ENCODE results near the gene RBMS3. TPM values are rescaled to one million over a fixed set of nuclear protein-coding genes. Genes with fewer than 3 reads are reported as not detected.

Gene RBMS3
- total RNA-seq, 1 donor from 2014 or later: 3.4 TPM

DNA sequence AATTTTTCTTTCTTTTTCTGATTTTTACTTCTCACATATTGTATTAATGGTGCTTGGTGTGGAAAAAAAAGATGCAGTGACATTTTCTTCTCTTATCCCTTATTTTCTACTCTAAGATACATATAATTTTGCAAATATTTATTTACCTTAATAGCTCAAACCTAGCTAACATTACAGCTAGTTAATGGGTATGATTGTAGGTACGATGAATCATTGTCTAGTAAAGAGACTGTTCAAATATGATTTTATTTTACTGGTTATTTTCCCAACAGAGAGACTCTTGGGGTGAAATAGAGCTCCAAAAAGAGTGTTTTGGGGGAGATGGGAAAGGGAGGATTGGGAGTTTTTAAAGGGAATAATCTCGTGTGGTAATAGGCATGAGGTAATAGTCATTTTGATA, 206.0 kb downstream of the RBMS3 start:
- FAIRE-seq (no peak), DNase-seq (ENCODE audit: low read depth) (peak; percentile 38)
- TF ChIP-seq, protein P1, sequence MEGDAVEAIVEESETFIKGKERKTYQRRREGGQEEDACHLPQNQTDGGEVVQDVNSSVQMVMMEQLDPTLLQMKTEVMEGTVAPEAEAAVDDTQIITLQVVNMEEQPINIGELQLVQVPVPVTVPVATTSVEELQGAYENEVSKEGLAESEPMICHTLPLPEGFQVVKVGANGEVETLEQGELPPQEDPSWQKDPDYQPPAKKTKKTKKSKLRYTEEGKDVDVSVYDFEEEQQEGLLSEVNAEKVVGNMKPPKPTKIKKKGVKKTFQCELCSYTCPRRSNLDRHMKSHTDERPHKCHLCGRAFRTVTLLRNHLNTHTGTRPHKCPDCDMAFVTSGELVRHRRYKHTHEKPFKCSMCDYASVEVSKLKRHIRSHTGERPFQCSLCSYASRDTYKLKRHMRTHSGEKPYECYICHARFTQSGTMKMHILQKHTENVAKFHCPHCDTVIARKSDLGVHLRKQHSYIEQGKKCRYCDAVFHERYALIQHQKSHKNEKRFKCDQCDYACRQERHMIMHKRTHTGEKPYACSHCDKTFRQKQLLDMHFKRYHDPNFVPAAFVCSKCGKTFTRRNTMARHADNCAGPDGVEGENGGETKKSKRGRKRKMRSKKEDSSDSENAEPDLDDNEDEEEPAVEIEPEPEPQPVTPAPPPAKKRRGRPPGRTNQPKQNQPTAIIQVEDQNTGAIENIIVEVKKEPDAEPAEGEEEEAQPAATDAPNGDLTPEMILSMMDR (IDR thresholded peaks at IDR 0.05; ENCODE audit: insufficient read depth, low read length, severe bottlenecking): no peak
- Histone ChIP-seq H3K4me3 (ENCODE audit: low read depth, low read length) (no peak overlapping the region), H3K36me3 (ENCODE audit: control insufficient read depth, insufficient read depth, low read length) (no peaks in the 10 kb centered on the region), H3K27me3 (ENCODE audit: control insufficient read depth, insufficient read depth, low read length) (no peaks in the 10 kb centered on the region)

DNA sequence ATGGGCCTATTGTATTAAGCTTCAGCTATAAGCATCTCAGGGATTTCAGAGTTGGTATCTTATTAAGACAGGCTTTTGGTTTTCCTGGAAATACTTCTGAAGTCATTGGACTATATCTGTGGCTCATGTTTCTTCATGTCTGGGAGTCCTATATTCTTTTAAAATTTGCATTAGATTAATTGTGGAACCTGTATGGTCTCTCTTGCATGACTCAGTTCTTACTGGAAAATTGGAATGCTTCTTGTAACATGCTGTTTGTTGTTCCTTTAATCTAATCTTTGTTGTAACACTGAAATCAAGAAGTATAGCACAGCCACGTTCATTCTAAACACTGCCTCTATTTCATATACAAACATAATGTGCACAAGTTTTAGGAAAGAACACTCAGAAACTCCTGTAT, 208.1 kb downstream of the RBMS3 start:
- no peaks in the 10 kb centered on the region for H3K36me3 ChIP-seq (ENCODE audit: control insufficient read depth, insufficient read depth, low read length)
- no peak for FAIRE-seq
- DNase-seq (ENCODE audit: low read depth): peak; percentile 81

DNA sequence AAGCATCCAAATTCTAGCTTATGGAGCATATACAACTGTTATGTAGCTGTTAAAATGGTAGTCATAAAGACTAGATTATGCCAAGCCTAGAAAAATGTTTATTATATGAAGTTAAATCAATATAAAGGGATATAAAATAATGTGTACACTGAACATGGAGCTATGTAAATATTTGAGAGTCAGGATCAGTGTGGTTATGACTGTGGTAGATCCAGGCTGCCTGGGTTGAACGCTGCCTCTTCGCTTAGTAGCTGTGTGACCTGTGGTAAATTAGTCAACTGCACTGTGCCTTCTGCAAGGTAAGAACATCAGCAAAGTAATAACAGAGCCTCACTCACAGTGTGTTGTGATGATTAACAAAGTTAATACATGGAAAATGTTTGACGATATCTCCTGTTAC, 212.2 kb downstream of the RBMS3 start:
- DNase-seq (ENCODE audit: low read depth): no peak
- H3K27me3 ChIP-seq (ENCODE audit: control insufficient read depth, insufficient read depth, low read length): no peaks in the 10 kb centered on the region
- FAIRE-seq: no peak
- TF ChIP-seq, protein P1 (IDR thresholded peaks at IDR 0.05; ENCODE audit: insufficient read depth, low read length, severe bottlenecking): no peak
- no peaks in the 10 kb centered on the region for H3K36me3 ChIP-seq (ENCODE audit: control insufficient read depth, insufficient read depth, low read length)
- no peak overlapping the region for H3K4me3 ChIP-seq (ENCODE audit: low read depth, low read length)

More for the DNA sequence above, 208.1 kb downstream of the RBMS3 start:
- Histone ChIP-seq H3K27me3 (ENCODE audit: control insufficient read depth, insufficient read depth, low read length) (no peaks in the 10 kb centered on the region), H3K4me3 (ENCODE audit: low read depth, low read length) (no peak overlapping the region)
- TF ChIP-seq, protein P1 (IDR thresholded peaks at IDR 0.05; ENCODE audit: insufficient read depth, low read length, severe bottlenecking): no peak

DNA sequence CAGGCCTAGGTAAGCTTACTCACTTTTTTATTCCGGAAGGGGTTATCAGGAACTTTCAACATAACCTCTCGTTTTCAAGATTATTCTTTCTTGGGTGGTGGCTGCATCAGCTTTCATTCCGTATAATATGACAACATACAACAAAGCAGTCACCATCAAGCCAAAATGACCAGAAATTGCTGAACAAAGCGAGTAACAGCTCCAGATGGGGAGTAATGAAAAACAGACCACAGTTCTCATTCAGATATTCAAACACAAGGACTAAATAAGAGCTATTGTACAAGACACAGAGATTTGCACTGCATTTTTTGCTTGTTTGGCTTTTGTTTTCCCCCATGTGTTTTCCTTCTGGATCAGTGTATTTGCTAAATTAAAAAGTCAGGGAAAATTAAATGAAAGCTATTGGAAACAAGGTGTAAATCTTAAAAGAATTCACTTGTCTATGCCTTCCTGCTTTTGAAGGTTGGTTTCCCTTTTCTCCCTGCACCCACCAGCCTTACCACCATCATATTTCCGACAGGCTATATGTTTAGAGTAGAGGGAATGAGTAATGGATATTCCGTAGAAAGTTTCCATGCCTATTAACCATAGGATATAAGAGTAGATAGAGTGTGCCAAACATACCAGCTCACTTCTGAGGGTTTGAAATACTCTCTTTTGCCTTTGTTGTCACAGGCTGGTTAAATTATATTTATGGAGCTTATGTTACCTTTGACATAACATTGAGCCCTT, 213.6 kb downstream of the RBMS3 start:
- DNase-seq (ENCODE audit: low read depth): no peak
- Histone ChIP-seq H3K36me3 (ENCODE audit: control insufficient read depth, insufficient read depth, low read length) (no peaks in the 10 kb centered on the region), H3K27me3 (ENCODE audit: control insufficient read depth, insufficient read depth, low read length) (no peaks in the 10 kb centered on the region), H3K4me3 (ENCODE audit: low read depth, low read length) (no peak overlapping the region)
- TF ChIP-seq, protein P1 (IDR thresholded peaks at IDR 0.05; ENCODE audit: insufficient read depth, low read length, severe bottlenecking): no peak
- FAIRE-seq: no peak

DNA sequence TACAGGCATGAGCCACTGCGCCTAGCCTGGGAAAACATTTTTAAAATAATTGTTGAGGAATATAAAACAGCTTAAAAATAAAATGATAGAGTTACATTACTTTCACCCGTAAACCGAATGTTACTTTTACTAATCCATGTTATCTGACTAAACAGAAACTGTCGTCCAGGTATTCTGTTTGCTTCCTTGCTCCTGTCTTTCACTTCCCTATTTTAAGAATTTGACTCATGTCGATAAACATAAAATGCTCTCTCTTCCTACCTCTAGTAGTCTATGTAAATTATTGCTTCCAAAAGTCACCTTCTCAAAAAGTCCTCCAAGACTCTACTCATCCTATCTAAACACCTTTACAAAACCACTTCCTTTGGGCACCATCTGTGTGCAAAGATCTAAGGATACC, 216.4 kb downstream of the RBMS3 start:
- DNase-seq (ENCODE audit: low read depth) (no peak), FAIRE-seq (no peak)
- no peak overlapping the region for H3K4me3 ChIP-seq (ENCODE audit: low read depth, low read length)
- TF ChIP-seq, protein P1 (IDR thresholded peaks at IDR 0.05; ENCODE audit: insufficient read depth, low read length, severe bottlenecking): no peak
- H3K27me3 ChIP-seq (ENCODE audit: control insufficient read depth, insufficient read depth, low read length): no peaks in the 10 kb centered on the region
- H3K36me3 ChIP-seq (ENCODE audit: control insufficient read depth, insufficient read depth, low read length): no peaks in the 10 kb centered on the region

DNA sequence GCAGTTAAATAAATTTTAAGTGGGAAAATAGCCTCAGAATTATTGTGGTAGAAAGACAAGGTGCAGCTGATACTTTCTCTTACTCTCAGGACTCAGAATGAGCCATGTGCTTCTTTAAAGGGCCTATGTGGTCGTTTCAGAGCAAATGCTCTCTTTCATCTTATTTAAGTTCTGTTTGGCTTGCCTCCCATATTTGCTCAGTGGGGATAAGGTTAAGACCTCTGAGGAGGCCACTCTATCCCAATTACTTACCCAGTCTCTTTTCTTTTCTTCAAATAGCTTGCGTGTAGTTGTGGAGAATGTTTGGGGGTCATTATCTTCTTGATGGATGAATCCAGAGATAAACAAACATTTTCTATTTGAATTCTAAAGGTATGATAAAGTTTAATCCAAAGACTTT, 221.9 kb downstream of the RBMS3 start:
- Histone ChIP-seq H3K4me3 (ENCODE audit: low read depth, low read length) (no peak overlapping the region), H3K36me3 (ENCODE audit: control insufficient read depth, insufficient read depth, low read length) (no peaks in the 10 kb centered on the region), H3K27me3 (ENCODE audit: control insufficient read depth, insufficient read depth, low read length) (no peaks in the 10 kb centered on the region)
- FAIRE-seq (no peak), DNase-seq (ENCODE audit: low read depth) (no peak)
- TF ChIP-seq, protein P1 (IDR thresholded peaks at IDR 0.05; ENCODE audit: insufficient read depth, low read length, severe bottlenecking): no peak

All from bronchial epithelial cell (primary cell).